HepG2 (cell line): ENCODE data around the gene RPTOR. TPM values are rescaled to one million over a fixed set of nuclear protein-coding genes. Genes with fewer than 3 reads are reported as not detected.

ENCODE experiments used
- ATAC-seq: fragments of 200-7000 bp; cut with Tn5 transposase; 3 replicates; pipeline ENCODE4 v1.9.1; 2020; ENCODE audit warnings: mild to moderate bottlenecking, moderate library complexity
- BruUV-seq: library from RNA; stranded (reverse); fragments of 400-500 nt; replicated peaks from 2 replicates; lab custom pipeline; 2021; lab: Mats Ljungman, UMichigan
- CTCF ChIA-PET: fragments of 300-600 bp; formaldehyde crosslinking; extraction: SDS; loops from one replicate; lab custom pipeline; 2021; ENCODE audit warnings: low total read pairs, inconsistent platforms, low intra/inter-chr PET ratio; lab: Yijun Ruan, JAX
- POLR2A ChIA-PET: fragments of 350-600 bp; sonication (Branson Sonifier 250); formaldehyde crosslinking; loops from one replicate; lab custom pipeline; 2020; ENCODE audit warnings: antibody characterized with exemption, inconsistent platforms; lab: Yijun Ruan, JAX
- DNase-seq: peaks from one replicate; pipeline ENCODE4 v3.0.0-alpha.2; 2015; ENCODE audit warnings: low spot score
- FAIRE-seq: peaks from 3 replicates; lab custom pipeline; 2011; peaks lifted over from hg19 to GRCh38; lab: Jason Lieb, UNC
- H2AFZ ChIP-seq: one replicate; pipeline ENCODE4 v1.6.1; 2011; ENCODE audit warnings: low read length, inconsistent platforms
- H3K27ac ChIP-seq: fragments of 300-600 bp; 3 replicates; pipeline ENCODE4 v1.8.0; 2011; ENCODE audit warnings: mixed run types, mild to moderate bottlenecking, mixed read lengths, low read length, inconsistent platforms; ENCODE audit not compliant: insufficient read depth; ENCODE audit errors: extremely low read length
- H3K27me3 ChIP-seq, 2 experiments: fragments of 200-600 bp in 1 of 2; 2 replicates in 1 of 2; 3 replicates in 1 of 2; pipeline versions ENCODE4 v1.6.0 to v1.8.0; 2011; ENCODE audit warnings: low read length in 2 of 2, mild to moderate bottlenecking in 2 of 2, moderate library complexity in 2 of 2, inconsistent platforms in 1 of 2; ENCODE audit not compliant: insufficient read depth in 2 of 2, control insufficient read depth in 1 of 2
- H3K36me3 ChIP-seq, 2 experiments: fragments of 200-600 bp in 1 of 2; replicated peaks in 1 of 2; 2 replicates in 1 of 2; 3 replicates in 1 of 2; pipeline versions ENCODE4 v1.5.1 to v1.8.0; 2011; ENCODE audit warnings: low read length in 2 of 2, inconsistent platforms in 1 of 2; ENCODE audit not compliant: insufficient read depth in 2 of 2, control insufficient read depth in 1 of 2
- H3K4me1 ChIP-seq: 2 replicates; pipeline ENCODE4 v1.5.1; 2012; ENCODE audit warnings: low read length, inconsistent platforms; ENCODE audit not compliant: insufficient read depth
- H3K4me2 ChIP-seq: 2 replicates; pipeline ENCODE4 v1.6.0; 2011; ENCODE audit warnings: low read depth, low read length, inconsistent platforms
- H3K4me3 ChIP-seq, 3 experiments: fragments of 200-600 bp in 1 of 3; sonication (generic), shearing (Covaris generic) in 1 of 3; replicated peaks in 1 of 3; 2 replicates each; pipeline ENCODE4 v1.5.1; 2011 to 2016; ENCODE audit warnings: low read length in 3 of 3, inconsistent platforms in 2 of 3, low read depth in 2 of 3, mild to moderate bottlenecking in 2 of 3, control low read depth in 1 of 3, mixed read lengths in 1 of 3; ENCODE audit not compliant: insufficient read depth in 1 of 3
- H3K79me2 ChIP-seq: one replicate; pipeline ENCODE4 v1.6.1; 2011; ENCODE audit warnings: low read length, inconsistent platforms; ENCODE audit not compliant: insufficient read depth
- H3K9ac ChIP-seq: 2 replicates; pipeline ENCODE4 v1.6.0; 2011; ENCODE audit warnings: mild to moderate bottlenecking, low read depth, low read length, inconsistent platforms; ENCODE audit not compliant: insufficient read depth
- H3K9me3 ChIP-seq: 2 replicates; pipeline ENCODE4 v1.5.1; 2012; ENCODE audit warnings: mild to moderate bottlenecking, low read length
- H4K20me1 ChIP-seq: 2 replicates; pipeline ENCODE4 v1.6.0; 2011; ENCODE audit warnings: inconsistent platforms, mild to moderate bottlenecking, low read length, moderate library complexity; ENCODE audit not compliant: insufficient read depth
- ARID3A ChIP-seq: IDR thresholded peaks from 2 replicates; pipeline ENCODE4 v1.6.1; 2012; ENCODE audit warnings: low read depth, low read length, improper control_type of control experiment
- CEBPB ChIP-seq: IDR thresholded peaks from 2 replicates; pipeline ENCODE4 v1.6.1; 2011; ENCODE audit warnings: low read depth, low read length, improper control_type of control experiment, borderline replicate concordance
- ETV6 ChIP-seq: sonication (generic); formaldehyde crosslinking; conservative IDR thresholded peaks from 2 replicates; pipeline ENCODE4 v1.4.0; 2020; ENCODE audit warnings: missing genetic modification reagents
- IKZF1 ChIP-seq: fragments of 450-650 bp; IDR thresholded peaks from 2 replicates; pipeline ENCODE4 v1.7.1; 2016
- MAFK ChIP-seq, 2 experiments: IDR thresholded peaks in 1 of 2; conservative IDR thresholded peaks in 1 of 2; 2 replicates each; pipeline ENCODE4 v1.6.1; 2011; ENCODE audit warnings: improper control_type of control experiment in 2 of 2, low read length in 2 of 2
- MIER3 ChIP-seq: IDR thresholded peaks from 2 replicates; pipeline ENCODE4 v1.6.1; 2016; ENCODE audit warnings: missing compliant biosample characterization, borderline replicate concordance
- MNT ChIP-seq: fragments of 450-650 bp; IDR thresholded peaks from 2 replicates; pipeline ENCODE4 v1.6.1; 2016
- NR1H2 ChIP-seq: sonication (generic); formaldehyde crosslinking; IDR thresholded peaks from 2 replicates; pipeline ENCODE4 v1.8.1; 2022; ENCODE audit warnings: low read depth, missing genetic modification reagents, borderline replicate concordance
- PPARG ChIP-seq: conservative IDR thresholded peaks from 2 replicates; pipeline ENCODE4 v1.6.1; 2016; ENCODE audit warnings: missing biosample characterization, missing genetic modification reagents
- RXRA ChIP-seq: sonication (generic); formaldehyde crosslinking; IDR thresholded peaks from 2 replicates; pipeline ENCODE4 v1.5.1; 2020; ENCODE audit warnings: missing genetic modification reagents
- TBX2 ChIP-seq: sonication (generic); formaldehyde crosslinking; IDR thresholded peaks from 2 replicates; pipeline ENCODE4 v1.5.0; 2020; ENCODE audit warnings: missing genetic modification reagents, mild to moderate bottlenecking, borderline replicate concordance
- YEATS4 ChIP-seq: sonication (generic); formaldehyde crosslinking; IDR thresholded peaks from 2 replicates; pipeline ENCODE4 v1.4.0; 2020; ENCODE audit warnings: missing genetic modification reagents, borderline replicate concordance
- ZBTB14 ChIP-seq: sonication (generic); formaldehyde crosslinking; IDR thresholded peaks from 2 replicates; pipeline ENCODE4 v1.4.0; 2020; ENCODE audit warnings: missing genetic modification reagents
- ZFY ChIP-seq: sonication (generic); formaldehyde crosslinking; IDR thresholded peaks from 2 replicates; pipeline ENCODE4 v1.4.0; 2020; ENCODE audit warnings: missing genetic modification reagents
- ZNF253 ChIP-seq: sonication (generic); formaldehyde crosslinking; IDR thresholded peaks from 2 replicates; pipeline ENCODE4 v1.8.0; 2022; ENCODE audit warnings: mild to moderate bottlenecking, missing genetic modification reagents, borderline replicate concordance
- ZNF792 ChIP-seq: IDR thresholded peaks from 2 replicates; pipeline ENCODE4 v1.6.1; 2016
- ZNF800 ChIP-seq: sonication (generic); formaldehyde crosslinking; IDR thresholded peaks from 2 replicates; pipeline ENCODE4 v1.4.0; 2020; ENCODE audit warnings: missing genetic modification reagents
- WGBS: methylation state at CpG from one replicate; pipeline ENCODE4 v1.1.6; 2017; ENCODE audit warnings: low lambda C conversion rate; 5-methylcytosine and 5-hydroxymethylcytosine counted together
- in situ Hi-C: cut with HindIII; loops from 2 replicates; pipeline ENCODE4 v1.10.0; 2017; ENCODE audit warnings: low pct_unique_long_range_greater_than_20kb; ENCODE audit not compliant: extremely low pct_ligation_motif_present
- intact Hi-C: fragments of 100-400 bp; cut with micrococcal nuclease; formaldehyde crosslinking; loops from one replicate; pipeline ENCODE4 v1.10.0; 2022; ENCODE audit not compliant: unreplicated experiment
- polyA plus RNA-seq, 8 experiments: library from polyadenylated mRNA; depleted of rRNA in 3 of 8; stranded (reverse) in 7 of 8; unstranded in 1 of 8; fragments of >200 nt; fragmentation: Illumina TruSeq in 4 of 8; extraction: Trizol in 4 of 8; gene quantifications; 2 replicates each; pipeline versions ENCODE4 v1.2.1 to v1.2.3, GENCODE V29; 2011 to 2016; ENCODE audit warnings: low read depth in 4 of 8, missing spikeins in 1 of 8, mixed read lengths in 1 of 8; ENCODE audit not compliant: insufficient read depth in 1 of 8
- total RNA-seq, 5 experiments: library from RNA; depleted of rRNA; stranded (reverse); fragments of >200 nt; fragmentation: Illumina TruSeq; extraction: Trizol; gene quantifications; 2 replicates each; pipeline ENCODE4 v1.2.3, GENCODE V29; 2016; ENCODE audit warnings: low read depth in 1 of 5

RPTOR gene
- total and polyA plus RNA-seq, 2 of the 13 experiments (the other 11 are each of a cell fraction or from before 2014, with no cell fraction given): 6.6 to 25.3 TPM

GRCh38 chr17:80853076-80853475 lies 308.4 kb downstream of the RPTOR start:
- Histone ChIP-seq H3K36me3 (peaks cover 25 to 51% of the 10 kb centered on the region in 2 experiments), H2AFZ (no peak overlapping the region), H3K9me3 (no peaks in the 10 kb centered on the region), H3K27ac (no peak overlapping the region), H3K9ac (no peak overlapping the region), H3K27me3 (no peaks in the 10 kb centered on the region), H3K4me1 (no peaks in the 10 kb centered on the region), H4K20me1 (no peaks in the 10 kb centered on the region), H3K4me2 (no peak overlapping the region), H3K79me2 (no peaks in the 10 kb centered on the region), H3K4me3 (no peak overlapping the region)
- WGBS: 88% methylated on average over 16 of the region's 16 CpGs
- POLR2A ChIA-PET: no interaction called here
- TF ChIP-seq ZNF800 (CRISPR knock-in tag) (no peak), TBX2 (CRISPR knock-in tag) (no peak), NR1H2 (CRISPR knock-in tag) (no peak), ZFY (CRISPR knock-in tag) (no peak), ZBTB14 (no peak), IKZF1 (no peak), MNT (no peak), MIER3 (CRISPR knock-in tag) (no peak), ARID3A (no peak), RXRA (CRISPR knock-in tag) (no peak), PPARG (CRISPR knock-in tag) (no peak), MAFK (conservative IDR thresholded peaks at IDR 0.05 in 1 of 2, IDR thresholded peaks at IDR 0.05 in 1 of 2; ENCODE audit: low read length in 2 of 2) (no peak), ZNF792 (CRISPR knock-in tag) (no peak), YEATS4 (CRISPR knock-in tag) (no peak), ZNF253 (CRISPR knock-in tag) (no peak), CEBPB (no peak), ETV6 (no peak)
- no peak for DNase-seq
- BruUV-seq: no TSS peak
- intact Hi-C loops (no loop called here), in situ Hi-C loops (no loop called here)
- CTCF ChIA-PET: no interaction called here
- no peak for FAIRE-seq
- no peak for ATAC-seq
